GM12878 (cell line): ENCODE measurements around the gene OTUD5. TPM values are rescaled to one million over a fixed set of nuclear protein-coding genes. Genes with fewer than 3 reads are reported as not detected.

ENCODE experiments used
- BHLHE40 ChIP-seq, 2 experiments: fragments of 450-650 bp in 1 of 2; IDR thresholded peaks; 2 replicates each; pipeline ENCODE4 v1.6.1; 2011 to 2017; ENCODE audit warnings: low read depth in 2 of 2, borderline replicate concordance in 1 of 2, improper control_type of control experiment in 1 of 2, low read length in 1 of 2, mild to moderate bottlenecking in 1 of 2
- BRCA1 ChIP-seq: IDR thresholded peaks from 2 replicates; pipeline ENCODE4 v1.6.1; 2011; ENCODE audit warnings: low read depth, low read length, improper control_type of control experiment
- CHD1 ChIP-seq: IDR thresholded peaks from 2 replicates; pipeline ENCODE4 v1.6.1; 2012; ENCODE audit warnings: low read depth, low read length, improper control_type of control experiment
- EZH2 ChIP-seq: IDR thresholded peaks from 2 replicates; pipeline ENCODE4 v1.6.1; 2012; ENCODE audit warnings: low read depth, mild to moderate bottlenecking, control low read depth, inconsistent platforms, low read length, borderline replicate concordance; ENCODE audit not compliant: control insufficient read depth
- GABPA ChIP-seq: IDR thresholded peaks from 2 replicates; pipeline ENCODE4 v1.6.1; 2014; ENCODE audit warnings: antibody characterized with exemption, low read depth, mild to moderate bottlenecking, inconsistent platforms
- IRF4 ChIP-seq: IDR thresholded peaks from 2 replicates; pipeline ENCODE4 v1.6.1; 2011; ENCODE audit warnings: low read depth, low read length
- JUNB ChIP-seq: IDR thresholded peaks from 2 replicates; pipeline ENCODE4 v1.6.1; 2016; ENCODE audit warnings: antibody characterized with exemption, mild to moderate bottlenecking
- MEF2B ChIP-seq: fragments of 450-650 bp; IDR thresholded peaks from 2 replicates; pipeline ENCODE4 v1.6.1; 2018; ENCODE audit warnings: mild to moderate bottlenecking, moderate library complexity; ENCODE audit not compliant: partially characterized antibody, poor library complexity, severe bottlenecking
- MTA2 ChIP-seq: fragments of 450-650 bp; IDR thresholded peaks from 2 replicates; pipeline ENCODE4 v1.6.1; 2016; ENCODE audit warnings: low read depth, mild to moderate bottlenecking, moderate library complexity
- NFXL1 ChIP-seq: fragments of 450-650 bp; IDR thresholded peaks from 2 replicates; pipeline ENCODE4 v1.6.1; 2017; ENCODE audit warnings: antibody characterized with exemption, mild to moderate bottlenecking, borderline replicate concordance
- PAX8 ChIP-seq: fragments of 450-650 bp; IDR thresholded peaks from 2 replicates; pipeline ENCODE4 v1.6.1; 2017; ENCODE audit warnings: mild to moderate bottlenecking, moderate library complexity
- POLR2A ChIP-seq: IDR thresholded peaks from 2 replicates; pipeline ENCODE4 v1.6.1; 2011; ENCODE audit warnings: low read depth, mild to moderate bottlenecking, low read length
- SIX5 ChIP-seq: IDR thresholded peaks from 2 replicates; pipeline ENCODE4 v1.6.1; 2011; ENCODE audit warnings: mild to moderate bottlenecking, low read depth, low read length, moderate library complexity; ENCODE audit not compliant: severe bottlenecking
- SP1 ChIP-seq: IDR thresholded peaks from one replicate; pipeline ENCODE4 v1.6.1; 2011; ENCODE audit warnings: low read depth, low read length
- SRF ChIP-seq, 2 experiments: IDR thresholded peaks; 2 replicates each; pipeline ENCODE4 v1.6.1; 2011; ENCODE audit warnings: low read depth in 2 of 2, low read length in 2 of 2, mild to moderate bottlenecking in 1 of 2, moderate library complexity in 1 of 2
- SUZ12 ChIP-seq: fragments of 200-600 bp; sonication (generic); IDR thresholded peaks from one replicate; pipeline ENCODE4 v1.6.1; 2018; ENCODE audit warnings: antibody characterized with exemption, mild to moderate bottlenecking; ENCODE audit not compliant: unreplicated experiment
- ZBTB40 ChIP-seq: fragments of 450-650 bp; IDR thresholded peaks from 2 replicates; pipeline ENCODE4 v1.6.1; 2016; ENCODE audit warnings: mild to moderate bottlenecking, moderate library complexity, borderline replicate concordance
- ZNF207 ChIP-seq: fragments of 450-650 bp; IDR thresholded peaks from 2 replicates; pipeline ENCODE4 v1.6.1; 2014; ENCODE audit warnings: antibody characterized with exemption, mild to moderate bottlenecking, borderline replicate concordance
- ZNF274 ChIP-seq: IDR thresholded peaks from one replicate; pipeline ENCODE4 v1.8.0; 2011; ENCODE audit not compliant: insufficient read length, insufficient read depth
- ZNF687 ChIP-seq: fragments of 450-650 bp; IDR thresholded peaks from 2 replicates; pipeline ENCODE4 v1.6.1; 2017; ENCODE audit warnings: mild to moderate bottlenecking, moderate library complexity
- polyA plus RNA-seq, 11 experiments: library from polyadenylated mRNA; depleted of rRNA in 4 of 11; unstranded in 6 of 11; stranded (reverse) in 5 of 11; fragments of >200 nt; fragmentation: Nextera tagmentation in 4 of 11; fragmentation: Illumina TruSeq in 1 of 11; extraction: Ambion mirVana in 4 of 11; extraction: Trizol in 1 of 11; gene quantifications; 1 replicate in 1 of 11; 2 replicates in 10 of 11; pipeline versions ENCODE4 v1.2.1 to v1.2.3, GENCODE V29; 2011 to 2016; ENCODE audit warnings: inconsistent platforms in 2 of 11, missing spikeins in 2 of 11, low read depth in 1 of 11
- total RNA-seq, 4 experiments: library from RNA; depleted of rRNA in 3 of 4; stranded (reverse); fragments of >200 nt in 3 of 4; fragmentation: Illumina TruSeq in 1 of 4; extraction: Trizol in 1 of 4; gene quantifications; 2 replicates each; pipeline versions ENCODE4 v1.2.1 to v1.2.3, GENCODE V29; 2013 to 2021

The OTUD5 gene
- total and polyA plus RNA-seq, 10 of the 15 experiments (the other 5 are each of a cell fraction or from before 2014, with no cell fraction given): 2.0 to 50.3 (median 22.7) TPM

- TF ChIP-seq CHD1 (no peak), ZNF274 (no peak), IRF4 (0 out of 2 replicates have a peak, but pooled peaks have one; percentile 16), MTA2 (peak; percentile 33; the same call in 1 of the 2 replicates), BHLHE40 (IDR thresholded peaks at IDR 0.05; ENCODE audit: borderline replicate concordance in 1 of 2, low read depth in 2 of 2, low read length in 1 of 2) (no peak; a peak in 1 of 4 replicates), NFXL1 (no peak), SUZ12 (no peak), ZNF687 (no peak), ZNF207 (no peak), SP1 (no peak), PAX8 (no peak), ZBTB40 (no peak), GABPA (no peak), SRF (IDR thresholded peaks at IDR 0.05; ENCODE audit: low read depth in 2 of 2, low read length in 2 of 2) (peak in 1 of 2 experiments; percentile 65; a peak in 1 of 4 replicates), MEF2B (peak; percentile 97), EZH2 (no peak), SIX5 (no peak), POLR2A (0 out of 2 replicates have a peak, but pooled peaks have one; percentile 18), BRCA1 (no peak), JUNB (no peak)
These were observed 17.7 kb downstream of the OTUD5 start (continued) for GRCh38 chrX:48939524-48940228.
